GM18526 (cell line): Measurements from ENCODE around the gene EZH2.

Experiments
- POLR2A ChIP-seq: IDR thresholded peaks from 3 replicates; pipeline ENCODE4 v1.6.1; 2011; ENCODE audit not compliant: insufficient read length; ENCODE audit errors: extremely low read depth

The EZH2 gene

GRCh38 chr7:148911626-148912025 lies 27.5 kb upstream of the EZH2 start:
- no peak for TF ChIP-seq POLR2A

- TF ChIP-seq POLR2A: no peak
These were observed 25.5 kb upstream of the EZH2 start for GRCh38 chr7:148909568-148909967.

- no peak for TF ChIP-seq POLR2A
These were observed 22.8 kb upstream of the EZH2 start for GRCh38 chr7:148906707-148907498.

GRCh38 chr7:148905093-148905666 lies 21.1 kb upstream of the EZH2 start:
- no peak for TF ChIP-seq POLR2A

- no peak for TF ChIP-seq POLR2A
These were observed 19.4 kb upstream of the EZH2 start for GRCh38 chr7:148903504-148903903.

- no peak for TF ChIP-seq POLR2A
These were observed 17.1 kb upstream of the EZH2 start for GRCh38 chr7:148901178-148901577.

- no peak for TF ChIP-seq POLR2A
These were observed 14.9 kb upstream of the EZH2 start for GRCh38 chr7:148898845-148899484.

GRCh38 chr7:148894591-148894990 lies 10.5 kb upstream of the EZH2 start:
- TF ChIP-seq POLR2A: no peak

GRCh38 chr7:148893071-148893470 lies 9.0 kb upstream of the EZH2 start:
- TF ChIP-seq POLR2A: no peak

GRCh38 chr7:148888300-148888699 lies 4.2 kb upstream of the EZH2 start:
- TF ChIP-seq POLR2A: no peak

GRCh38 chr7:148886844-148887243 lies 2.8 kb upstream of the EZH2 start:
- TF ChIP-seq POLR2A: no peak

GRCh38 chr7:148884299-148885022 lies 370 bp upstream of the EZH2 start:
- peak; percentile 70 for TF ChIP-seq POLR2A

GRCh38 chr7:148883266-148884048 lies 634 bp downstream of the EZH2 start:
- peak; percentile 12 for TF ChIP-seq POLR2A

GRCh38 chr7:148882841-148883265 lies 1.2 kb downstream of the EZH2 start:
- TF ChIP-seq POLR2A: no peak

- TF ChIP-seq POLR2A: no peak
These were observed 1.9 kb downstream of the EZH2 start for GRCh38 chr7:148882192-148882591.
